NCI-H345 (cell line): ENCODE data around the gene CHST1.

ENCODE experiments used
- DNase-seq: peaks from one replicate; lab custom pipeline; 2025; lab: John Stamatoyannopoulos, UW

Gene CHST1, protein sequence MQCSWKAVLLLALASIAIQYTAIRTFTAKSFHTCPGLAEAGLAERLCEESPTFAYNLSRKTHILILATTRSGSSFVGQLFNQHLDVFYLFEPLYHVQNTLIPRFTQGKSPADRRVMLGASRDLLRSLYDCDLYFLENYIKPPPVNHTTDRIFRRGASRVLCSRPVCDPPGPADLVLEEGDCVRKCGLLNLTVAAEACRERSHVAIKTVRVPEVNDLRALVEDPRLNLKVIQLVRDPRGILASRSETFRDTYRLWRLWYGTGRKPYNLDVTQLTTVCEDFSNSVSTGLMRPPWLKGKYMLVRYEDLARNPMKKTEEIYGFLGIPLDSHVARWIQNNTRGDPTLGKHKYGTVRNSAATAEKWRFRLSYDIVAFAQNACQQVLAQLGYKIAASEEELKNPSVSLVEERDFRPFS

DNA sequence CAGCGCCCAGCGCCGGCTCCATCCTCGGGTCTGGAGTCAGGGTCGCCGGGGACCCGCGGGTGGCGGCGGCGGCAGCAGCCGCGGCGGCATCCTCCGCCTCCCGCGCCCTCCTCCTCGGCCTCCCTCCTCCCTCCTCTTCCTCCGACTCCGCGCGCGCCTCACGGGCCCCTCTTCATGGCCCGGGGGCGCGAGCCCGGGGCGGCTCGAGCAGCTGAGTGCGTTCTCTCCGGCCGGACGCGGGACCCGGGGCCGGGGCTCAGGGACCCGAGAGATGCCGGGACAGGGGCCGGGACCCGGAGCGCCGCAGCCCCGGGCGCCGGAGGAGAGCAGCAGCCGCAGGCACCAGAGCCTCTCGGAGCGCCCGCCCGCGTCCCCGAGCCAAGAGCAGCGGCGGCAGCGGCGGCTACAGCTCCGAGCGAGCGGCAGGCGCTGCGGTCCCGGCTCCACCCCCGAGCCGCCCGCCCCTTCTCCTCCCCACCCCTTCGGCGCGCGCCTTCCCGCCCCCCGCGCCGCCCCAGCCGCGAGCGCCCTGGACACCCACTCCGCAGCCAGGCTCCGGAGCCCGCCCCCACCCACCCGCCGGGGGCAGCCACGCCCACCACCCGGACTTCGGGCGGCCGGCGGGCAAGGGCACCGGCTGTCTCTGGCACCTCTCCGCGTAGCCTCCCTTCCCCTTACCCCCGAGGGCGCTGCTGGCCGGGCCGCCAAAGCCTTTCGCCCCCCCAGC is at the start of gene CHST1:
Gene CHST1, minus strand, starts transcription at position 417 of the 727 bp plus-strand sequence. CDS start 14,699 bp downstream, outside the sequence.
- DNase-seq: peak; percentile 72

DNA sequence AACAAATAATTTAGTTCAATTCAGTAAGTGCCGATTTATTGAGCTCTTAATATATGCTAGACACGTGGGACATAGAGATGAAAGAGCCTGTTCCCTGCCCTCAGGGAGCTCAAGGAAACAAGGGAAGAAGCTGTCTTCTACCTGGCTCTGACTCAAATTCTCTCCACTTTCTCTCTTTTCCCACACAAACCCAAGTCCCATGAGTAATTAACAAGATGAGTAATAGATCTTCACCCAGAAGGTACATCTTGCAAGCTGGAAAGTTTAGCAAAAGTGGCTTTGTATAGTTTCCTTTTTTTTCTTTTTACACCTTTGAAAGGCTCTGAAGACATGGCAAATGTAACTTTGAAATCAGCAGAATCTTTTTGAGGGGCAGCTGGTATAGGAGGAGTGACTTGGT is 48.2 kb upstream of the CHST1 start:
- no peak for DNase-seq

DNA sequence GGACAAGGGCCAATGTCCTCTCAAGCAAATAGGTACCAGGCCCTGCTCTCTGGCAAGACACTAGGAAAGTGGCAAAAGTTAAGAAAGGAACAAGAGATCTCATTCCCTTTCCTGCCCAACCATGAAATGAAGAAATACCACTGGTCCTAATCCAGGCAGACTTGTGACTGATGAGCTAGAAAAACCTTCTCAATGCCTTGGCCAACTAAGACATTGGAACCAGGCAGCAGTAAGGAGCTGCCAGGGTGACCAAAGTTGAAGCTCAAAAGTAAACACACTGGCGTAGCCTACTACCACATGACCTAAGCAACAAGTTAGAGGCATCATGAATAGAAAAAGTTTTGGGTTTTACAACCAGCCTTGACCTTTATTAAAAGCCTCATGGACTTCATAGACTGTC is 45.1 kb upstream of the CHST1 start:
- DNase-seq: no peak

DNA sequence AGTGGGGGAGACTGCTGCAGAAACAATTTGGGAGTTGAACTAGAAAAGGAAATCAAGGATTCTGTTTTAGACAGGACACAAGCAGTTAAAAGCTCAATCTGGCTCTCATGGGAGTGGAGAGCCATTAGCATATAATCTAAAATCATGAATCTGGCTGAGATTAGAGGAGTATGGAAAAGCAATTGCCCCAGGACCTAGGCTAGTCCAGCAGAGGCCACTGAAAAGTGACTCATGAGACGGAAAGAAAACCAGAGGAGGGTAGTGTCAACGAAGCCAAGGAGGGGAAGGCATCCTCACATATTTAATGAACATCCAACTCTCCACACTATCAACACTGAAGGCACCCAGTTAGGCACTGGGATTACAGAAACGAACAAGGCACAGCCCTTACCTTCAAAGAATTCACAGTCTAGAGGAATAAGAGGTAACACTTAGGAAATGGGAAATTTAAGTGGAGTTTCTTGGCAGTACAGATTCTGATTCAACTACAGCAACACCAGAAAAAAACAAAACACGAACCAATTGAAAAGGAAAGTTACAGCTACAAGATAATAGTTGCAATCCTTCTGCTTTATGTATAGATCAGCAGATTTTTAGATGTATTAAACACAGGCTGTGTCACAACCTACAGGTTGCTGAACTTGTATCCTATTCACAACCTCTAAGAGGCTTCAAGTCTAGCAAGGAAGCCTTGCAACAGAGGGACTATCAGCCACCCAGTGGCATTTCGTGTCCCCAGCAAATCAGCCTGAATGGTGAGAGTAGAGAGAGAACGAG is 43.7 kb upstream of the CHST1 start:
- DNase-seq: no peak

DNA sequence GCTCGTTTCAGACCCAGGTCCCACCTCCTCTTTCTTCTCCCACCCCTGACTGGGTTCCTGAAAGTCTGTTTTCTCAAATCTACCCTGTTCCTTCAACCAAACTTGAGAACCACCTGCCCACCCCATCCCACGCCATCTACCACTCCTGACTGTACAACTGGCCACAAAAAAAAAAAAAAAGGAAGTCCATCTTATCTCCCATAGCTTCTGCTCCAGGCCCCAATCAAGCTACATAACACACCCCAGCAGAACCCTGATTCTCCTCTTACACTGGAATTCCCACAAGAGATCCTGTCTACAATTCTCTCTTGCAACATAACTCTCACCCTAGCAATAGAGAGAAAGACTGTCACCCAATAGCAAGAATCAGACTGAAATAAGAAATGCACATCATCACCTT is 39.2 kb upstream of the CHST1 start:
- DNase-seq: no peak

DNA sequence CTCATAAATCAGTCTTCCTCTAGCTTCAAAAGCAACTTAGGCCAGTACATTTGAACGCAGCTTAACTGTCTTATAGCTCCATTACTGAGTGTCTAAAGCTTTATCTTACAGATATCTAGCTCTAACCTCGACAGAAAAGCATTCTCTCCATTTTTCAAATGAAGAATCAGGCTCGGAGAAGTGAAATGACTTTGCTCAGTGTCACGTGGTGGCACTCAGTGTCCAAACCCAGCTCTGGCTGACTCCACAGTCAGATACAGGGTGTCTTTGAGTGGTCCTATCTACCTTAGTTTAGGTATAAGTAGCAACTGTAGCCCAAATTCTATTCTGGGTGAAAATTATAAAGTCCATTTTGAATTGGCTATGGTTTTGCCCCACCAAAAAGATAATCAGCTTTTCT is 38.7 kb upstream of the CHST1 start:
- DNase-seq: no peak

DNA sequence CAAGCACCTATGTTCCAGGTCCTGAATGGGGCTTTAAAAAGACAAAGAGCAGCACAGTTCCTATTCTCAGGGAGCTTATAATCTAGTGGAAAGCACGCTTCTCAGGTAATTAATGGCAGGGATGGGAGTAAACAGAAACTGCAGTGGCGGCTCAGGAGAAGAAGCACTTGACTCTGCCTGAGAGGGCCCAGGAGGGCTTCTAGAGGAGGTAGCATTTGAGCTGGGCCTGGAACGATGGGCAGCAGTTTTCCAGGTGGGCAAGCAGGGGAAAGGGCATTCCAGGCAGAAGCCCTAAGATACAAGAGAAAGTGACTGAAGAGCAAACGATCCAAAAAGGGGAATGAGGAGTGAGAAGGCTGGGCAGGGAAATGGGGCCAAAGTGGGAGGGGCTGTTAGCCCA is 37.1 kb upstream of the CHST1 start:
- peak; percentile 27 for DNase-seq

DNA sequence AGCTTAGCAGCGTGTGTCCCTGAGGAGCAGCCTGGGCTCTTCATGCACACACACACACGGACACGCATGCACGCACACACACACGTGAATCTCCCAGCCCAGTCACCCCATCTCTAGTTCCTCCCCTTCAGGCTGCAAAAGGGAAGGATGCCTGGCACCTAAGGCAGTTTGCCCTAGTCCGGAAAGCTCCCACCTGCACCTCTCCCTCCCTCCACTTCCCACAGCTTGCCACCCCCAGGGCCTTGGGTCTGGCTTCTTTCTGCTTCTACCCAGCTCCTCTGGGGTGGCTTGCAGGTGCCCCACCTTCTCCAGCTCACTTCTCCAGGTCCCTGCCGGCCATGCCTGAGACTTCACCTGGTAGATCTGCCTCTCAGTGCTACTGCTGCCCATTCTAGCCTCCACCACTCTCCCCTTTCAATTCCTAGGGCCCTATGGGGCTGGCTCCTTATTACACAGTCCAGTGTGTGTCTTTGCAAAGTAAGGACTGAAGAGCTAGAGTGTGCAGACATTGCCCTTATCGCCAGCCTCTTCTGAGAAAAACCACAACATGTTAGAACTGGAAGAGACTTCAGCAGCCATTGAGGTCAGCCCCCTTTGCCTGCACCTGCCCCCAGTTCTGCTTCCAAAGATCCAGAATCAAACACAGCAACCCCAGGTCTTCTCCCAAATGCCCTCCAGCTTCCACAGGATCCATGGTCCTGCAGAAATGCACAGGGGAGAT is 33.5 kb upstream of the CHST1 start:
- no peak for DNase-seq

DNA sequence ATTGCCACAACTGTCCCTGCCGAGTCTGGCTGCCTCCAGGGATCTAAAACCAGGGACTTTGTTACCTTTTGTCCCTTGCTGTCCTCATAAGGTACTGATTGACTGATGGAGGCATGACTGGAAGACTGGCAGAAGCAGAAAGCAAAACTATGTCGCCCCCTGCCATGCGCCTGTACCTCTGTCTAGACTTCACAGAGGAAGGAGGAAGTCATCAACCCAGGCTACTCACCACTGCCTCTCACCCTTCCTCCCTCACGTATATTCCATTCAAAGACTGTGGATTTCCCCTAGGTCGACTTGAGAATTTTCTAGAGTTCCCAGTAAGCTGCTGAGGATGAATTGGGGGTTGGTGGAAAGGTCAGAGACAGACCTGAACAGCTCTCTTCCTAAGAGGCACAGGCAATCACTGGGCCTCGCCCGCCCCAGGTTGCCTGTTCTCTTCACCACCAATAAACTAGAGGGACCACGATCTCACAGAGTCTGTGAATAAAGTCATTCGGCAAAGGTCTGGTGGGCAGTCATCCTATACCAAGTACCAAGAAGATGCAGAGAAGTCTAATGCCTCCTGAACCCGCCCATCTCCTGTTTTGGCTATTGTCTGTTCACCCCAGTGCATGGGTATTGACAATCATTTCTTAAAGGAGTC is 27.5 kb upstream of the CHST1 start:
- DNase-seq: no peak

DNA sequence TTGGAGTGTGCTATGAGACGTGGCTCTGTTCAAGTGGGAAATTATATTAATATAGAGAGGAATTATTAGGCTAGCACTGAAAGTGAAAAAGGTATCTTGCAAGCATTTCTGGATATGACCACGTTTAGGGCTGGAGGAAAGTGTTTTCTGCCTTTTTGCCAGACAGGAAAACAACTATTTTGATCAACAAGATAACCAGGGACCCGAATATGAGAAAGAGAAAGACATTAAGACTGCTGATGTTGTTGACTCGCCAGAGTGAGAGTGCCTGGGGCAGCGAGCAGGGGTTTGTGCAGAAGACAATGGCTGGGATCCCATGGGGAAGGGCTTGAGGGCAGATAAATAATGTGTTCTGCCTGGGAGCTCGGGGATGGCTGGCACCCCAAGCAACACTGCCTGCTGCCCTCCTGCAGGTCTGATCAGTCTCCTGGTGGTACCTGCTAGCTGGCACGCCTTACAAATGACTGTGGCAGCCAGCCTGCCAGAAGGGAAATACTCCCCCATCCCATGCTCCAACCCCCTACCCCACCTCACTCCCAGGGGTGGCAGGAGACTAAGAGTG is 23.1 kb upstream of the CHST1 start:
- peak; percentile 77 for DNase-seq

DNA sequence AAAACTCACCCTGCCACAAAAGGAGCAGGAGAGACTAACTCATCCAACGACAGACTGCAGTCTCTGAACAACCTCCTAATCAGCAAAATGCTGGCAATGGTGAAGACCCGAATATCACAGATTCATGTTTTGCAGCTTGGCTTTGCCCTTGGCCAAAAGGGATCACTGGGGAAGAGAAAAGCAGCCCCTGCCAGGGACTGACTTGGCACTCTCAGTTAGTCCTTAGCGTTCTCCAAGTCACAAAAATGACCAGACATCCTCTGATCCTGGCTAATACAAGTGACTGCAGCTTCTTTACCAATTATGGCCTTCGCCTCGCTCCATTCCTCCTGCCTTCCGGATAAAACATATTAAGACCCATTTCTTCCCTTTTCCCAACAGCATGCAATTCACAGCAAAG is 22.4 kb upstream of the CHST1 start:
- no peak for DNase-seq

DNA sequence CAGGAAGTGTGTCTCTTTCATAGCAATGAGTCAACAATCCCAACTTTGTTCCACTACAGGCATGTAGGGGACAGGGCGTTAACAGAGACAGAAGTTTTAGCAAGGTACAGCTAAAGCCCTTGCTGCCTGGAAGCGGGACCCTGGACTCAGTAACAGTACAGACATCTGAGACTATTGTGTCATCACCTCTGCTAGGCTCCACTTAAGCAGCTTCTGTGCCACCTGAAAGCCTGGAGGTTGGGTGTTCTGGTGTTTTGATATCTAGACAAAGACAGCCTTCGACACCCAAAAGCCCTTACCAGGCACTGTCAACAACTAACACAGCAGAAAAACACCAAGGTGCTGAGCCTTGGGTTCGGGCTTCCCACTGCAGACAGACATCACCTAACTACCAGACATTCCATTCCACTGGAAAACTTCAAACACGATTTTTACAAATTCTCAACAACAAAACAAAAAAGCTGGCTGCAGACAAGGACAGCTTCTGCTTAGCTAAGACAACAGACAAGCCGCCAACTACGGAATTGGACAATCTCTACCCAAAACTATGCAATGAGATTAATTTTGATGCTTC is 20.6 kb upstream of the CHST1 start:
- DNase-seq: no peak

DNA sequence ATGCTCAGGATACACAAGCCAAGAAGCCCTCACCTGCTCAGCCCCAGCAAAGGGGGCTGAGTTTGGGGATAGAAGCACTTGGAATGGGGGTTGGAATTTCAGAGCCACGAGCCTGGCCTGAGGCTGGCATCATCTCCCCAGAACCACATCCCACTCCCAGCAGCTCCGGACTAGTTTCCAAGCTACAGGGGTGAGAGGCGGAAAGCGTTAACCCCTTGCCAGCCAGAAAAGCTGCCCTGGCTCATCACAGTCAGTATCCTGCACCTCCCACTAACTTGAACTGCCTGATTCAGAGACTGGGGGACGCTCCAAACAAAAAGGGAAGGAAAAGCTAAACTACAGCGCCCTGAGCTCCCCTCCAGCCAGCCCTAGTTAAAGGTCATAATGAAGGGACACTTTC is 19.0 kb upstream of the CHST1 start:
- DNase-seq: no peak

DNA sequence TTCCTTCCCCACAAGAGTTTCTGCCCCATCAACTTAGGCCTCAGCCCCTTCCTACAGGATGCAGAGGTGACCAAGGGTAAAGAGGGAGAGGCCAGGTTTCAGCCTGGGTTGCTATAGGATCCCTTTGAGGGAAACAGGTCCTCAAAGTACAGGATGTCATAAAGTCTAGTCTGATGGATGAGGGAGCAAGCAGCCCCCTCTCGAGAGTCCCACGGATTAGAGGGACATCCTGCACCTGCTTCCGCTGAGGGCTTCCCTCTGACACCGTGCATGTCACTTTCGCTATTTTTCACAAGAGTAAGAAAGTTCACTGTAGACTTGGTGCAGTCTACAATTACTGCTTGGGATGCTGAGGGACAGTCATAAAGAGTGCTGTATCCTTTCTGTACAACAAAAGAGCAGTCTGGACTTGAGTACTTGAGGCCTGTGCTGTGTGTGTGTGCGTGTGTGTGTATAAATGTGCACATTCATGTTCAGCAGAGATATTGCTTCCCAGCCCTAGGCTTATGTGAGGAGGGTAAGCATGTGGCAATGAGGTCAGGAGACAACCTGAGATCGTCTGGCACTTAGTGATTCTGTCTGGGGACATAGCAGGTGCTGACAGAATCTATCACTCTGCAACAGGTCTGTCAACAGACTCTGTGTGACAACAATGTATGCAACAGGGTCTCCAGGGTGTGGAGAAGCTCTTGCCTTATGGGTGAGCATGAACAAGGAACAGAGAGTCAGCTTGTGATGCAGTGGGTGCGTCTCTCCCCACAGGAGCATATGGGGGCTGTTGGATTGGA is 18.0 kb upstream of the CHST1 start:
- peak; percentile 22 for DNase-seq

DNA sequence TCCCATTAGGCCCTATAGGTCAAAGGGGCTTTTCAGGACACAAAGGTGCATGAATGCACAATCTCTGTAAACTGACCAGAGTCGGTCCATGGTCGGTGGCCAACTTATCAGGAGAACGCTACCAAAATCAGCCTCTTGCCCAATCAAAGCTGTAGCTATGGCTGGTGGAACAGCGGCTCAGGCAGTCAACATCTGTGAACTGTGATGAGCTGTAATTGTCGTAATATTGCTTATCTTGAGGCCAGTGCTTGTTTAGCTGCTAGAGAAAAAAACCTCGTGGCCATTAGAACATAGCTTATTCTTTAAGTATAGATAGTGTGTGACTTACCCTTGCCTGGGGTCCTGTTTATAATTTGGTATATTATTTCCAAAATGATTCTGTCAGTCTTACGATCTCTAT is 14.4 kb upstream of the CHST1 start:
- DNase-seq: no peak

DNA sequence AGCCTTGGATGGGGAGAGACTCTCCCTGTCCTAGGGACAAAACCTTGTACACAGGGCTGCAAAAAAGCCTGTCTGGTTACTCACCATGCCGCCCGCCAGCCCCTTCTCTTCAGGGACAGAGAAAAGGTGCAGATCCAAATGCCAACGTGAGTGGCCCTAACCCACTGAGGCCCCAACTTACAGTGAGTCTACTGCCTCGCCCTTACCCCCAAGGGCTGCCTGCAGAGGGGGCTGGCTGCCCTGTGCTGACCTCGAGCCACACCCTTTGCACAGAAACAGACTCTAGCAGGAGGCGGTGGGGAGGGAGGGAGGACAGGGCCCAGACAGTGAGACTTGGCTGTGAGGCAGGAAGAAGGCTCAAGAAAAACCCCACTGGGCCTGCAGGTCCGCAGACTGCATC is 13.6 kb upstream of the CHST1 start:
- no peak for DNase-seq

DNA sequence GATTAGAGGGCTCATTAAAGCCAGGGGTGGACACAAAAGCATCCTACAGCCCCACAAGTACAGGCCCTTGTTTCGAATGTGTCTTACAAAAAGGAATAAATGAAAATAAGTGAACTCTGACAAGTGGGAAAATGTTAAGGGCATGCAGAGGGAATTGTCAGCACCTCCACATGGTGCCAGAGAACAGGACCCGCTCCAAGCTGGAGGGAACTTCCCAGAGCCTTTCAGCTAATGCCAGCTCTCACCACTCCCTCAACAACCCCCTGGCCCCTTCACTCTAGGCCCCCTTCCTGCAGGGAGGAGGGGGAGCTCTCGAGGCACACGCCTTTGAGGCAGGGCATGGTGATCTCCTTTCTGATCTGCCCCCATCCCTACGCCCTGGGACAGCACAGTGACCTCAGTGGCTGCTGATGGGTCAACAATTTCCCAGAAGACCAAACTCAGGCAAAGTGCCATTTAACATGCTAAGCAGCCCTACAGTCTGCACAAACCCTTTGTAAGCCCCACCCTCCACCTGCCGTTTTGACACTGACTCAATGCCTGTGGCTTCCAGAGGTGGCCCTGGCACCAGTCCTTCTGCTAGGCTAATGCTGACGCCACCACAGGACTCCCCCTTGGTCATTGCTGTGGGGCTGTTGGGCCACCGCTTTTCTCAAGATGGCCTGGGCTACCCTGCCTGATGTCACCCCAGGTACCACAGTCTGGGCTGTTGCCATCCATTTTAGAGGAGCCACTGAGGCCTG is 12.5 kb upstream of the CHST1 start:
- peak; percentile 47 for DNase-seq

DNA sequence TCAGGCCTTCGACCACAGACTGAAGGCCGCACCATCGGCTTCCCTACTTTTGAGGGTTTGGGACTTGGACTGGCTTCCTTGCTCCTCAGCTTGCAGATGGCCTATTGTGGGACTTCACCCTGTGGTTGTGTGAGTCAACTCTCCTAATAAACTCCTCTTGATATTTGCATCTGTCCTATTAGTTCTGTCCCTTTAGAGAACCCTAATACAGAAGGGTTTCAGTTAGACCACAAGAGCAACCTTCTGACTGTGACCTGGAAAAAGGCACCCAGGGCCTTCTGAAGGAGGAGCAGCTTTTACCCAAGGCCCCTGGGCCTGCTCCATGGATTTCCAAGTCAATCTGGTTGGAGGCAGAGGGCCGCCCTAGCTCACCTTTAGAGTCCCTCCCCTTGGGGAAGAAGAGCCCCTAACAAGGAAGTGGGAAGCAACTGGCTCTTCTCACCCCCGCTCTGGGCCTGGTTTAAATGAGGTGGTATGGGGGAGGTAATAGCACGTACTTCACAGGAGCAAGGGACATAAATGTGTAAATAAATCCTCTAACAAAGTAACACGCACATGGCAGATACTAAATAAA is 11.2 kb upstream of the CHST1 start:
- DNase-seq: no peak

DNA sequence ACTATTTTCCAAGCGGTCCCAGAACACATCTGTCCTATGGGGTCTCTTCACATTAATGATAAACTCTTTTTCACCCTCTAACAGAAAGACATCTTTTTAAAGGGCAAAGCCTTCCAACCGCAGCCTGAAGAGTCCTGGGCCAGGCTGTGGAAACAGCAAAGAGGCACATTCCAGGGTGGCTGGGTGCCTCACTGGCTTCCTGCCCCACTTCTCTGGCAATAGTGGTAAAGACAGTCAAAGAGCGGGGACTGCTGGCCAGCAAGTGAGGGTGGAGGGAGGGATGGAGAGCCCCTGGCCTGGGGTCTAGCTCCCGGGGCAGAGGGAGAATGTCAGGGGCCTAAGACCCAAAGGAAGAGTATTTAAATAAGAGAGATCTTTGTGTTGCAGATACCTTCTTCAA is 10.2 kb upstream of the CHST1 start:
- DNase-seq: no peak
